GM10266 (cell line): ENCODE measurements around the gene WDR55.
A peak's percentile ranks its signal among the peaks of the same experiment; 100 is the strongest.

Source experiments
- DNase-seq: peaks from one replicate; pipeline ENCODE4 v3.0.0; 2012; ENCODE audit errors: extremely low spot score
- CTCF ChIP-seq: IDR thresholded peaks from 2 replicates; pipeline ENCODE4 v1.5.1; 2012; ENCODE audit warnings: mild to moderate bottlenecking, low read depth; ENCODE audit not compliant: control insufficient read depth, insufficient read depth; ENCODE audit errors: missing control alignments

WDR55 gene

GRCh38 chr5:140631831-140632365 is 32.8 kb upstream of the WDR55 start:
- TF ChIP-seq CTCF: no peak
- no peak for DNase-seq

- DNase-seq: peak; percentile 48
- TF ChIP-seq CTCF: no peak
These were observed 32.2 kb upstream of the WDR55 start for GRCh38 chr5:140632366-140633020.

GRCh38 chr5:140633021-140633471 is 31.7 kb upstream of the WDR55 start, which contains the start of gene CD14:
TSS of gene CD14 (minus strand) at chr5:140633175. CDS start at chr5:140633071, 104 bp downstream.
- TF ChIP-seq CTCF: no peak
- DNase-seq: no peak

GRCh38 chr5:140633501-140633900 is 31.2 kb upstream of the WDR55 start:
- TF ChIP-seq CTCF: no peak

GRCh38 chr5:140634103-140634502 is 30.6 kb upstream of the WDR55 start:
- TF ChIP-seq CTCF: no peak
- DNase-seq: no peak

More at GRCh38 chr5:140633501-140633900, 31.2 kb upstream of the WDR55 start:
- DNase-seq: no peak

- DNase-seq: no peak
- TF ChIP-seq CTCF: no peak
These were observed 29.1 kb upstream of the WDR55 start for GRCh38 chr5:140635291-140636257.
